GM12878 (cell line): ENCODE data around the gene CBFA2T3.

ENCODE experiments used
- CHD1 ChIP-seq: IDR thresholded peaks from 2 replicates; pipeline ENCODE4 v1.6.1; 2012; ENCODE audit warnings: low read depth, low read length, improper control_type of control experiment
- CHD4 ChIP-seq: fragments of 200-600 bp; sonication (generic); IDR thresholded peaks from 2 replicates; pipeline ENCODE4 v1.6.1; 2016; ENCODE audit warnings: mild to moderate bottlenecking
- FOXM1 ChIP-seq: IDR thresholded peaks from 2 replicates; pipeline ENCODE4 v1.6.1; 2012; ENCODE audit warnings: low read depth, mild to moderate bottlenecking, inconsistent platforms, low read length, moderate library complexity
- MXI1 ChIP-seq: fragments of 150-350 bp; IDR thresholded peaks from 2 replicates; pipeline ENCODE4 v1.6.1; 2011; ENCODE audit warnings: low read depth, mild to moderate bottlenecking, inconsistent platforms, low read length, improper control_type of control experiment
- POLR2A ChIP-seq: IDR thresholded peaks from 2 replicates; pipeline ENCODE4 v1.6.1; 2011; ENCODE audit warnings: low read depth, mild to moderate bottlenecking, low read length
- POLR2AphosphoS5 ChIP-seq: IDR thresholded peaks from 2 replicates; pipeline ENCODE4 v1.6.1; 2011; ENCODE audit warnings: mild to moderate bottlenecking, low read length, inconsistent platforms
- ZNF24 ChIP-seq: fragments of 450-650 bp; IDR thresholded peaks from 2 replicates; pipeline ENCODE4 v1.6.1; 2017; ENCODE audit warnings: antibody characterized with exemption, mild to moderate bottlenecking
- TF ChIP-seq, protein P1 (sequence below), 3 experiments: IDR thresholded peaks in 2 of 3; conservative IDR thresholded peaks in 1 of 3; 2 replicates each; pipeline ENCODE4 v1.5.1; 2011; ENCODE audit warnings: low read depth in 3 of 3, low read length in 3 of 3, mild to moderate bottlenecking in 3 of 3, control low read depth in 2 of 3, moderate library complexity in 2 of 3, inconsistent platforms in 1 of 3, mixed read lengths in 1 of 3; ENCODE audit not compliant: control insufficient read depth in 2 of 3, insufficient read depth in 1 of 3; ENCODE audit errors: extremely low read depth in 1 of 3
- TF ChIP-seq, protein P2 (sequence below): fragments of 450-650 bp; IDR thresholded peaks from 2 replicates; pipeline ENCODE4 v1.6.1; 2016; ENCODE audit warnings: mild to moderate bottlenecking
- TF ChIP-seq, protein P3 (sequence below): fragments of 450-650 bp; formaldehyde crosslinking; IDR thresholded peaks from 2 replicates; pipeline ENCODE4 v1.4.0; 2020; ENCODE audit warnings: mild to moderate bottlenecking, moderate library complexity
- TF ChIP-seq, protein P4 (sequence below): fragments of 150-350 bp; IDR thresholded peaks from 2 replicates; pipeline ENCODE4 v1.6.1; 2016; ENCODE audit warnings: low read depth, low read length

DNA sequence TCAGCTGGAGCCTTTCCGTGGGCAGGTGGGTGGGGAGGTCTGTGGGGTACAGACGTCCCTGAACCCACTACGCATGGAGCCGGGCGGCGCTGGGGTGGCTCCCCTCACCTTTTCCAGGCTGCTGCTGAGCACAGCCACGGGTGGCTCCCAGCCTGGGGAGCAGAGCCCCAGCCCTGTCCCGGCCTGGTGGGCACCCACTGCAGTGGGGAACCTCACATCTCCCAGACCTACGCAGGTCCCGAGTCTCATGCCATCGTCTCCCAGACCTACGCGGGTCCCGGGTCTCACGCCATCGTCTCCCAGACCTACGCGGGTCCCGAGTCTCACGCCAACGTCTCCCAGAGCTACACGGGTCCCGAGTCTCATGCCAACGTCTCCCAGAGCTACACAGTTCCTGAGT is 148.3 kb downstream of the CBFA2T3 start:
- no peak for TF ChIP-seq MXI1
- TF ChIP-seq, protein P1, sequence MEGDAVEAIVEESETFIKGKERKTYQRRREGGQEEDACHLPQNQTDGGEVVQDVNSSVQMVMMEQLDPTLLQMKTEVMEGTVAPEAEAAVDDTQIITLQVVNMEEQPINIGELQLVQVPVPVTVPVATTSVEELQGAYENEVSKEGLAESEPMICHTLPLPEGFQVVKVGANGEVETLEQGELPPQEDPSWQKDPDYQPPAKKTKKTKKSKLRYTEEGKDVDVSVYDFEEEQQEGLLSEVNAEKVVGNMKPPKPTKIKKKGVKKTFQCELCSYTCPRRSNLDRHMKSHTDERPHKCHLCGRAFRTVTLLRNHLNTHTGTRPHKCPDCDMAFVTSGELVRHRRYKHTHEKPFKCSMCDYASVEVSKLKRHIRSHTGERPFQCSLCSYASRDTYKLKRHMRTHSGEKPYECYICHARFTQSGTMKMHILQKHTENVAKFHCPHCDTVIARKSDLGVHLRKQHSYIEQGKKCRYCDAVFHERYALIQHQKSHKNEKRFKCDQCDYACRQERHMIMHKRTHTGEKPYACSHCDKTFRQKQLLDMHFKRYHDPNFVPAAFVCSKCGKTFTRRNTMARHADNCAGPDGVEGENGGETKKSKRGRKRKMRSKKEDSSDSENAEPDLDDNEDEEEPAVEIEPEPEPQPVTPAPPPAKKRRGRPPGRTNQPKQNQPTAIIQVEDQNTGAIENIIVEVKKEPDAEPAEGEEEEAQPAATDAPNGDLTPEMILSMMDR (IDR thresholded peaks at IDR 0.05 in 2 of 3, conservative IDR thresholded peaks at IDR 0.05 in 1 of 3; ENCODE audit: control insufficient read depth in 2 of 3, extremely low read depth in 1 of 3, insufficient read depth in 1 of 3, low read depth in 3 of 3, low read length in 3 of 3), result no peak
- no peak for TF ChIP-seq CHD1
- no peak for TF ChIP-seq ZNF24
- TF ChIP-seq CHD4, result no peak
- TF ChIP-seq POLR2A, result no peak
- TF ChIP-seq, protein P2, sequence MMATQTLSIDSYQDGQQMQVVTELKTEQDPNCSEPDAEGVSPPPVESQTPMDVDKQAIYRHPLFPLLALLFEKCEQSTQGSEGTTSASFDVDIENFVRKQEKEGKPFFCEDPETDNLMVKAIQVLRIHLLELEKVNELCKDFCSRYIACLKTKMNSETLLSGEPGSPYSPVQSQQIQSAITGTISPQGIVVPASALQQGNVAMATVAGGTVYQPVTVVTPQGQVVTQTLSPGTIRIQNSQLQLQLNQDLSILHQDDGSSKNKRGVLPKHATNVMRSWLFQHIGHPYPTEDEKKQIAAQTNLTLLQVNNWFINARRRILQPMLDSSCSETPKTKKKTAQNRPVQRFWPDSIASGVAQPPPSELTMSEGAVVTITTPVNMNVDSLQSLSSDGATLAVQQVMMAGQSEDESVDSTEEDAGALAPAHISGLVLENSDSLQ, result no peak
- TF ChIP-seq POLR2AphosphoS5, result no peak
- TF ChIP-seq, protein P3, sequence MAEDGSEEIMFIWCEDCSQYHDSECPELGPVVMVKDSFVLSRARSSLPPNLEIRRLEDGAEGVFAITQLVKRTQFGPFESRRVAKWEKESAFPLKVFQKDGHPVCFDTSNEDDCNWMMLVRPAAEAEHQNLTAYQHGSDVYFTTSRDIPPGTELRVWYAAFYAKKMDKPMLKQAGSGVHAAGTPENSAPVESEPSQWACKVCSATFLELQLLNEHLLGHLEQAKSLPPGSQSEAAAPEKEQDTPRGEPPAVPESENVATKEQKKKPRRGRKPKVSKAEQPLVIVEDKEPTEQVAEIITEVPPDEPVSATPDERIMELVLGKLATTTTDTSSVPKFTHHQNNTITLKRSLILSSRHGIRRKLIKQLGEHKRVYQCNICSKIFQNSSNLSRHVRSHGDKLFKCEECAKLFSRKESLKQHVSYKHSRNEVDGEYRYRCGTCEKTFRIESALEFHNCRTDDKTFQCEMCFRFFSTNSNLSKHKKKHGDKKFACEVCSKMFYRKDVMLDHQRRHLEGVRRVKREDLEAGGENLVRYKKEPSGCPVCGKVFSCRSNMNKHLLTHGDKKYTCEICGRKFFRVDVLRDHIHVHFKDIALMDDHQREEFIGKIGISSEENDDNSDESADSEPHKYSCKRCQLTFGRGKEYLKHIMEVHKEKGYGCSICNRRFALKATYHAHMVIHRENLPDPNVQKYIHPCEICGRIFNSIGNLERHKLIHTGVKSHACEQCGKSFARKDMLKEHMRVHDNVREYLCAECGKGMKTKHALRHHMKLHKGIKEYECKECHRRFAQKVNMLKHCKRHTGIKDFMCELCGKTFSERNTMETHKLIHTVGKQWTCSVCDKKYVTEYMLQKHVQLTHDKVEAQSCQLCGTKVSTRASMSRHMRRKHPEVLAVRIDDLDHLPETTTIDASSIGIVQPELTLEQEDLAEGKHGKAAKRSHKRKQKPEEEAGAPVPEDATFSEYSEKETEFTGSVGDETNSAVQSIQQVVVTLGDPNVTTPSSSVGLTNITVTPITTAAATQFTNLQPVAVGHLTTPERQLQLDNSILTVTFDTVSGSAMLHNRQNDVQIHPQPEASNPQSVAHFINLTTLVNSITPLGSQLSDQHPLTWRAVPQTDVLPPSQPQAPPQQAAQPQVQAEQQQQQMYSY (CRISPR knock-in tag), result no peak
- TF ChIP-seq, protein P4, sequence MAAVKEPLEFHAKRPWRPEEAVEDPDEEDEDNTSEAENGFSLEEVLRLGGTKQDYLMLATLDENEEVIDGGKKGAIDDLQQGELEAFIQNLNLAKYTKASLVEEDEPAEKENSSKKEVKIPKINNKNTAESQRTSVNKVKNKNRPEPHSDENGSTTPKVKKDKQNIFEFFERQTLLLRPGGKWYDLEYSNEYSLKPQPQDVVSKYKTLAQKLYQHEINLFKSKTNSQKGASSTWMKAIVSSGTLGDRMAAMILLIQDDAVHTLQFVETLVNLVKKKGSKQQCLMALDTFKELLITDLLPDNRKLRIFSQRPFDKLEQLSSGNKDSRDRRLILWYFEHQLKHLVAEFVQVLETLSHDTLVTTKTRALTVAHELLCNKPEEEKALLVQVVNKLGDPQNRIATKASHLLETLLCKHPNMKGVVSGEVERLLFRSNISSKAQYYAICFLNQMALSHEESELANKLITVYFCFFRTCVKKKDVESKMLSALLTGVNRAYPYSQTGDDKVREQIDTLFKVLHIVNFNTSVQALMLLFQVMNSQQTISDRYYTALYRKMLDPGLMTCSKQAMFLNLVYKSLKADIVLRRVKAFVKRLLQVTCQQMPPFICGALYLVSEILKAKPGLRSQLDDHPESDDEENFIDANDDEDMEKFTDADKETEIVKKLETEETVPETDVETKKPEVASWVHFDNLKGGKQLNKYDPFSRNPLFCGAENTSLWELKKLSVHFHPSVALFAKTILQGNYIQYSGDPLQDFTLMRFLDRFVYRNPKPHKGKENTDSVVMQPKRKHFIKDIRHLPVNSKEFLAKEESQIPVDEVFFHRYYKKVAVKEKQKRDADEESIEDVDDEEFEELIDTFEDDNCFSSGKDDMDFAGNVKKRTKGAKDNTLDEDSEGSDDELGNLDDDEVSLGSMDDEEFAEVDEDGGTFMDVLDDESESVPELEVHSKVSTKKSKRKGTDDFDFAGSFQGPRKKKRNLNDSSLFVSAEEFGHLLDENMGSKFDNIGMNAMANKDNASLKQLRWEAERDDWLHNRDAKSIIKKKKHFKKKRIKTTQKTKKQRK, result no peak
- no peak for TF ChIP-seq FOXM1
